ENCODE results near the gene AQP1.

AQP1 gene

GRCh38 chr7:30886608-30887011, 25.0 kb upstream of the AQP1 start:
- no peak for DNase-seq

DNA sequence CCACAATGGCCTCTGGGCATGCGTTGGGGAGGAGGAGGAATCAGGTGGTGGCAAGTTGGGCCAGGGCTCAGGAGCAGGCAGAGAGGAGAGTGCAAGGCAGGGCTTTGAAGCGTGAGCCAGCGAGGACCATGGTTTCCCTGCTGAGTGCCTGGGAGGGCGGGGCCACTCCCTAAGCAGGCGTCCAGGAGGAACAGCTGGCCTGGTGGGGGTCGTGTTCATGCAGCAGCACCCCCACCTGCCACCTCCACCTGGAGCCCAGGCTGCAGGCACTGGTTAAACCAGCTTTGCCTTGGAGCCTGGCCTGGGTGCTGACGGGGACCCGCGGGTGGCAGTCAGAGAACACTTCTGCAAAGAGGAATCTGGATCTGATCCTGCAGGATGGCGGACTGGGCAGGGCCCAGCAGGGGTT, 24.2 kb upstream of the AQP1 start:
- no peak for DNase-seq

DNA sequence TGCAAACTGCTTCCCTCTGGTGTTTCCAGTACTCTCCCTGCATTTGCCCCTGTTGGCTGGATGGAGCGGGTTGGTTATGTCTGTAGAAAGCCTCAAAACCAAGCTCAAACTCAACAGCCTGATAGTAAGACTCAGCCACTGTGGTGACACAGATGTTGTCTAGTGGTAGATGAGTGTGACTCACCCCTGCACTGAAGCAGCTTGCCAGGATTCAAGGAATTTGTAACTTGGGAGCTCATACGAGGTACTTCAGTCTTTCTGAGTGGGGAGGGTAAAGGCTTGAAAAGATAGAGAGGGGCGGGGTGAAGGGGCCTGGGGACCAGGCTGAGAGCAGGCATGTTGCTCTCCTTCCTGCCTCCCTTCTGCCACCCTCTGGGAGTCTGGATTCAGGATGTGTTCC, 22.9 kb upstream of the AQP1 start:
- DNase-seq: no peak

DNA sequence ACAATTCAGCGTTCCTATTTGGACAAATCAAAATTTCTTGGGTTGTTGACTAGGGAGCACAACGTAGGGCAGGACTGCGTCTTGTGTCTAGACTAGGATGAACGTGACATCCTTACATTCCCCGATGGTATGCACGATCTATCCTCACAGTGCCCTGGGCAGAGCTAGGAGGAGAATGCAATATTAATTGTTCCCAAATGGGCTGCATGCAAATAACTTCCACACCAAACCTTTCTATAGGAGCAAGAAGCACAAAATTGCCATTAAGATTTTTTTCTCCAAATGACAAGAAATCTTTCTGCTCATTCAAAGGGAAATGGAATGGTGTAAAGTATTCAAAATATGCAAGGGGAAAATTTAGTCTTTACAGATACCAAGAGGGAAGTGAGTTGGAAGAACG, 21.4 kb upstream of the AQP1 start:
- DNase-seq: no peak

GRCh38 chr7:30893357-30893756, 18.3 kb upstream of the AQP1 start:
- no peak for DNase-seq

GRCh38 chr7:30894009-30894408, 17.6 kb upstream of the AQP1 start:
- no peak for DNase-seq

- no peak for DNase-seq
These were observed 16.6 kb upstream of the AQP1 start for GRCh38 chr7:30894866-30895605.

DNA sequence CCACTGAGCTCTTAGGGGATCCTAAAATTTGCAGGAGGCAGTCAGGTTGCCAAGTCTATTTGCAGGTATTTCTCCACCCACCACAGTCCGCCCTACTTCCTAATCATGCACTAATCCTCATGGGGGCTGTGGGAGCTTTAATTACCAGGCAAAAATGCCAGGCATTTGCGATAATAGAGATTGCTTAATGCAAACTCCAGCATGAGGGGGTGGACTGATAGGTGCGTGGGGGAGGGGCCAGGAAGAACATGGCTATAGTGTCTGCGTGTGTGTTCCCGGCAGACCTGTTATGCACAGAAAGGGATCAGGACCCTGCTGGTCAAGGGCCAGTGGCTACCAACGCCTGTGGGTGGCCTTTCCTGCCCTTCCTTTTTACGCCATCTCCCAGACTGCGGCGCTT, 15.6 kb upstream of the AQP1 start:
- DNase-seq: no peak

DNA sequence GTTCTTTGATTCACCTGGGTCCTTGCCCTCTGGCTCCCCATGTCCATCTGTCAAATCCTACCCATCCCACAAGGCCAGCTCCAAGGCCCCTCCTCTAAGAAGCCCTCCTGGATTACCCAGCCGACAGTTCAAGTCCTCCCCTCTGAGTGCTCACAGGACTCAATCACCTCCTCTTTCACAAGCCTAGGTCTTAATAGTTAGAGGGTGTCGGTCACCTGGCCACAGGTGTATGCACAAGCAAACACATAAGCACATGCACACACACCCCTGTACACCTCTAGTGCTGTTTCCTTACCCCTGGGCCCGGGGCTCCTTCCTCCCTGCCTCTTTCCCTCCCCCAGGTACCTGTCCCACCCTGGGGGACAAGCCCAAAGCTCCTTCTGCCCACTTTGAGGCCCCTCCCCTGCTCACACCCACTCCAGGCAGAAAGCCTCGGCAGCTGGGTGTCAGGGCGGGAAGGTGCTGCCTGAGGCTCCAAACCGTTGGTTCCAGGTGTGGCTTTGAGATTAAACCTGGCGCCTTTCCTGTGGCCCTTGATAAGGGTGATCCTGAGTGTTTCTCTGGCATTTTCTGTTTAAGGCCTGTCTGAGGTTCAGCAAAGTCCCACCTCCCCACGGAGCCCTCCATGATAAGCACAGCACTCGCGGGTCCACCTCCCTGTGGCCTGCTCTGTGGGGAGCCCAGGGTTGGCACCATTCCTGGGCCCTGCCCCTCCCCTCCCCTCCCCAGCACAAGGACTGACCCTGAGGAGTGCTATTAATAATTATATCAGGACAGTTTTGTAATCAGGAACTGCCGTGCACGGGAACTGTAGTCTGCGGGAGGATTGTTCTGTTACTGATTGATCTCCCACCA, 14.6 kb upstream of the AQP1 start:
- no peak for DNase-seq

DNA sequence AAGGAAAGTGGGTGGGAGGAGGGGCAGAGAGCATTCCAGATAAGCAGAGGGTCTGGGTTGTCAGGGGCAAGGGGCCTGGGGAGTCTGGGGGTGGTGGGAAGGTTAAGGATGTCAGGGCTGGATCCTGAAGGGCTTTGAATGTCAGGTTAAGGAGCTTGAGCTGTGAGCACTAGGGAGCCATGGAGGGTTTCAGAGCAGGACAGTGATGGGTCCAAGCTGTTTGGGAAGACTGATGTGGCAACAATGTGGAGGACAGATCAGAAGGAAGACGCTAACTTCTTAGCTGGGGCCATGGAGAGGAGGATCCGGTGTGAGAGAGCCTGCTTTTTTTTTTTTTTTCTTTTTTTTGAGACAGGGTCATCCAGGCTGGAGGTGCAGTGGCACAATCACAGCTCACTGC, 13.9 kb upstream of the AQP1 start:
- DNase-seq: no peak

DNA sequence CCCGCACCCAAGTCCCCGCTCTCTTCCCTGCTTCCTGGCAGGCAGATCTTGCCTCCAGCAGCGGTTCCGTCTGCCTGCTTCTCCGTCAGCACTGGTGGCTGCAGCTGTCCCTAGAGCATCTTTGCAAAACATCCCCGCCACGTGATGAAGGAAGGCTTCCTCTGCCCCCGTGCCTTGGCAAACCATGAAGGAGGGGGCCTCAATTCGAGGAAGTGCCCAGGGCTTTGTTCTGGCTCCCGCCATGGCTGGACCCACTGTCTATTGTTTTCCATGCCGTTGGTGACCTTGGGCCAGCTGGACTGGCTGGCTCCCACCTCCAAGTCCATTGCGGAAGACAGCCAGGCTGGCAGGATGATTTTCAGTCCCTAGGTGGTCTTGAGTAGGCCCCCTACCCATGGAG, 13.2 kb upstream of the AQP1 start:
- DNase-seq: no peak

GRCh38 chr7:30899066-30899465, 12.6 kb upstream of the AQP1 start:
- DNase-seq: no peak

GRCh38 chr7:30899630-30900029, 12.0 kb upstream of the AQP1 start:
- DNase-seq: no peak

GRCh38 chr7:30900053-30900452, 11.6 kb upstream of the AQP1 start:
- DNase-seq: no peak

- DNase-seq: no peak
These were observed 10.8 kb upstream of the AQP1 start for GRCh38 chr7:30900803-30901362.

DNA sequence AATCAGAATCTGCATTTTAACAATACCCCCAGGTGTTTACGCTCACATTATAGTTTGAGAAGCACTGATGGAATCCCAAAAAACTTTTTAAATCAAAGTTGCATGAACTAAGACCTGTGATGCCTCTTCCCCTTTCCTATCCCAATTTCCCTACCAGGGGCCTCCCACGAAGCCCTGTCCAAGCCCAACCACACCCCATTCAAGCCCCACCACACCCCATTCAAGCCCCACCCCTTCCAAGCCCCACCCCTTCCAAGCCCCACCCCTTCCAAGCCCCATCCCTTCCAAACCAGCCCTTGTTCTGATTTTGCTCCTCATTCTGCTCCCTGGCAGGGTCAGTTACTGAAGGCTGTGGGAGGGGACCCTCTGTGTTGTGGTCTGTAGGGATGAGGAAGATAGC, 9.8 kb upstream of the AQP1 start:
- DNase-seq: no peak

- DNase-seq: no peak
These were observed 9.2 kb upstream of the AQP1 start for GRCh38 chr7:30902466-30902865.

- DNase-seq: no peak
These were observed 8.5 kb upstream of the AQP1 start for GRCh38 chr7:30903146-30903545.

DNA sequence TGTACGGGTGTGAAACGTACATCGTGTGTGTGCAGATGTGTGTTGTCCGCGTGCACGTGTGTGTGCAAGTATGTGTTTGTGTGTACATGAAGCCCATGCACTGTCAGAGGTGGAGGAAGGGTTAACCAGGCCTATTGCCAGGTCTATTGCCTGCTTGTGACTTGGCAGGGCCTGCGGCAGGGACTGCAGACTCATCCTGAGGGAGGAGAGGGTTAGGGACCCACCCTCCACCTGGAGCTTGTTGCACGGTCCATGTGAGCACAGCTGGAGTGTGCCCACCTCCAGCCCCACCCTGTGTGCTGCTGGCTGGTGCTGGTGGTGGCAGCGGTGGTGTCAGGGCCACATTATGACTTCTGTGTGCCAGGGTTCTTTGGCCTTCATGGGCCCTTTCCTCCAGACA, 7.1 kb upstream of the AQP1 start:
- no peak for DNase-seq

- DNase-seq: no peak
These were observed 6.3 kb upstream of the AQP1 start for GRCh38 chr7:30905078-30906012.

GRCh38 chr7:30906014-30906413, 5.6 kb upstream of the AQP1 start:
- no peak for DNase-seq

DNA sequence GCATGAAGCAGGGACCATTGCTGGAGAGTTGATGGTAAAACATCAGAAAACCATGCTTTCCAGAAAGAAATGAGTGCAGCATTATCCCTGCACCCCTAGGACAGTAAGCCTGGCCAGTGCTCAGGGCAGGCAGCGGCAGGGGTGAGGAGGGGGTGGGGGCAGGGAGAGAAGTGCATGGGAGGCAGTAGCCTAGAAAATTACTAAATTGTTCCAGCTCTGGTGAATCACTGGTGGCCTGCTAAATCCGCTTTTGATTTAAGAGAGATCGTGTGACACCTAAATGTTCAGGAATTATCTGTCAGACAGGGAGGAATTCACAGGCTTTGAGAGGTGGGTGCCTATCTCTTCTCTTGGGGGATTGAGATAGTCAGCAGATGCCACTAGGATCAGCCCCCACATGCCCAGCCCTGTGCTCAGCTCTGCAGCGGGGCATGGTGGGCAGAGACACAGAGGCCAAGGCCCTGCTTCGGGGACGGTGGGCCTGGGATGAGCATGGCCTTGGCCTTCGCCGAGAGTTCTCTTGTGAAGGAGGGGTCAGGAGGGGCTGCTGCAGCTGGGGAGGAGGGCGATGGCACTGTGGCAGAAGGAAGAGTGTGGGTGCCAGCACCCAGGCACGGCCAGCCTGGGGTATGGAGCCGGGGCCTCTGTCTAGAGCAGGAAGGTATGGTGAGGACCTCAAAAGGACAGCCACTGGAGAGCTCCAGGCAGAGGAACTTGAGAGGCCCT, 5.0 kb upstream of the AQP1 start:
- DNase-seq: no peak

Data from stimulated activated CD4-positive, alpha-beta T cell treated with anti-CD3 and anti-CD28 coated beads, Interleukin-1b, Interleukin-23, amount 100 ng/mL, for 48 hours (primary cell).